Measurements from ENCODE around the gene MME. TPM values are rescaled to one million over a fixed set of nuclear protein-coding genes. Genes with fewer than 3 reads are reported as not detected.

The MME gene
- total RNA-seq, 1 donor from 2014 or later, result 0.91 TPM

DNA sequence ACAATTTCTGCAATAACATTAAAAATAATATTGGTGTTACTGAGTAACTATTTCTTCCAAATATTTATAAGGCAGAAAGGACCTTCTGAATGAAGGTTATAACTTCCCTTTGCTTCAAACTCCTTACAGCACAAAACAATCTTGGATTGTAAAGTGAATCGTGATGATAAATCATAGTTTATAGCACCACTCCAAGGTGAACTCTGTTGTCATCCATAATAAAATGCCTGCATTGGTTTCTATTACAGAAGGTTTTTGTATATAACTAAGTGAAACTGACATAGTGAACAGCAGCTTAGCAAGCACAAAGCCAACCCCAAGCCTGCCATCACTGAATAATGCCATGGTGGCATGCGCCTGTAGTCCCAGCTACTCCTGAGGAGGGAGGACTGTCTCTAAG lies 86.3 kb downstream of the MME start:
- H3K9me3 Mint-ChIP-seq, result peaks cover 6% of the 10 kb centered on the region
- DNase-seq (ENCODE audit: low read depth, low spot score), result no peak
- no peaks in the 10 kb centered on the region for H3K4me1 Mint-ChIP-seq
- no peaks in the 10 kb centered on the region for H3K36me3 Mint-ChIP-seq (ENCODE audit: low read depth)
- H3K4me3 Mint-ChIP-seq, result no peak overlapping the region
- no peak overlapping the region for H3K27ac Mint-ChIP-seq (ENCODE audit: unreplicated experiment)
- H3K27me3 Mint-ChIP-seq (ENCODE audit: low read depth), result no peaks in the 10 kb centered on the region
- TF ChIP-seq, protein P1, sequence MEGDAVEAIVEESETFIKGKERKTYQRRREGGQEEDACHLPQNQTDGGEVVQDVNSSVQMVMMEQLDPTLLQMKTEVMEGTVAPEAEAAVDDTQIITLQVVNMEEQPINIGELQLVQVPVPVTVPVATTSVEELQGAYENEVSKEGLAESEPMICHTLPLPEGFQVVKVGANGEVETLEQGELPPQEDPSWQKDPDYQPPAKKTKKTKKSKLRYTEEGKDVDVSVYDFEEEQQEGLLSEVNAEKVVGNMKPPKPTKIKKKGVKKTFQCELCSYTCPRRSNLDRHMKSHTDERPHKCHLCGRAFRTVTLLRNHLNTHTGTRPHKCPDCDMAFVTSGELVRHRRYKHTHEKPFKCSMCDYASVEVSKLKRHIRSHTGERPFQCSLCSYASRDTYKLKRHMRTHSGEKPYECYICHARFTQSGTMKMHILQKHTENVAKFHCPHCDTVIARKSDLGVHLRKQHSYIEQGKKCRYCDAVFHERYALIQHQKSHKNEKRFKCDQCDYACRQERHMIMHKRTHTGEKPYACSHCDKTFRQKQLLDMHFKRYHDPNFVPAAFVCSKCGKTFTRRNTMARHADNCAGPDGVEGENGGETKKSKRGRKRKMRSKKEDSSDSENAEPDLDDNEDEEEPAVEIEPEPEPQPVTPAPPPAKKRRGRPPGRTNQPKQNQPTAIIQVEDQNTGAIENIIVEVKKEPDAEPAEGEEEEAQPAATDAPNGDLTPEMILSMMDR (conservative IDR thresholded peaks at IDR 0.05), result no peak

DNA sequence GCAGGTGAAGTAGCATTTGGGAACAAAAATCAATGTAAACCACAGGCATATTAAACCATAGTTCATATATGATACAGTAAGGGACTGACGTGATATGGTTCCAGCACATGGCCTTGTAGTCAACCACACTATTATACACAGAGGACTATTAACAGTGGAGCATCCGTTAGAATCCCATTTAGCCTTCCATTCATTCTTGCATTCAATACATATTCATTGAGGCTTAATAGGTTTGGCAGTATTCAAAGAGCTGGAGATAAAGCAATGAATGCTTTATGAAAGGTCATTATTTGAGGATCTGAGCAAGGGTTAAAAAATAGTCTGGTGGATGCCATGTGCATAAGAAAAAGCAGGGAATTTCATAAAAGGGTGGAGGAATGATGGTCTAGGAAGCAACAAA lies 89.1 kb downstream of the MME start:
- Mint-ChIP-seq H3K4me1 (no peaks in the 10 kb centered on the region), H3K9me3 (peaks cover 8% of the 10 kb centered on the region), H3K4me3 (no peak overlapping the region)

GRCh38 chr3:155173771-155174170 lies 93.7 kb downstream of the MME start:
- Mint-ChIP-seq H3K4me3 (no peak overlapping the region), H3K36me3 (ENCODE audit: low read depth) (no peaks in the 10 kb centered on the region), H3K9me3 (peaks cover 8% of the 10 kb centered on the region), H3K4me1 (no peaks in the 10 kb centered on the region), H3K27ac (ENCODE audit: unreplicated experiment) (no peak overlapping the region), H3K27me3 (ENCODE audit: low read depth) (no peaks in the 10 kb centered on the region)
- DNase-seq (ENCODE audit: low read depth, low spot score), result no peak
- TF ChIP-seq, protein P1 (conservative IDR thresholded peaks at IDR 0.05), result no peak

More for the DNA sequence above, 89.1 kb downstream of the MME start:
- TF ChIP-seq, protein P1 (conservative IDR thresholded peaks at IDR 0.05), result no peak
- Mint-ChIP-seq H3K27ac (ENCODE audit: unreplicated experiment) (no peak overlapping the region), H3K27me3 (ENCODE audit: low read depth) (no peaks in the 10 kb centered on the region), H3K36me3 (ENCODE audit: low read depth) (no peaks in the 10 kb centered on the region)
- no peak for DNase-seq (ENCODE audit: low read depth, low spot score)

DNA sequence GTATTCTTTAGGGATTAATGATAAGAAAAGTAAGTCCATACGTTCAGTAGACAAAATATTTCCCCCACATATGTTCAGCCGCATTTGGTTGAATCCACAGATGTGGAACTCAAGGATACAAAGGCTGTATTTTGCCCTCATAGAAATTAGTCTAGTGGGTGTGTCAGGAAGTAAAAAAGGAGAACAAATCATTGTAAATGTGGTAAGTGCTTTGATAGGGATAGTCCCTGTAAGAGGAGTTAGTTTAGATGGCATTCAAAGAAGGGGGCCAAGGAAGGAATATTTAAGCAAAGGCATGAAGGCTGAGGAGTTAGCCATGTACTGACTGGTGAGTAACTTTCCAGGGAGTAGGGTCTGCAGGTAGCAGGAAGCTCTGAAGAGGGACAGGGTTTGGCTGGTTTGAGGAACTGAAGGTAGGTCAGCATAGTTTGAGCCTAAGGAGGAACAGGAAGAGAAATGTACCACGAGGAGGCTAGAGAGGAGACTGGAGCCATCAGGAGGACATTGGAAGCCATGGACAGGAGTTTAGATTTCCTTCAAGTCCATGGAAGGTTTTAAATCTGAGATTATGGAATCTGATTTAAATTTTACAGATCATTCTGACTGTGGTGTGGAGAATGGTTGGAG lies 98.8 kb downstream of the MME start:
- no peak overlapping the region for H3K4me3 Mint-ChIP-seq
- TF ChIP-seq, protein P1 (conservative IDR thresholded peaks at IDR 0.05), result no peak
- no peaks in the 10 kb centered on the region for H3K9me3 Mint-ChIP-seq
- no peaks in the 10 kb centered on the region for H3K36me3 Mint-ChIP-seq (ENCODE audit: low read depth)
- no peaks in the 10 kb centered on the region for H3K27me3 Mint-ChIP-seq (ENCODE audit: low read depth)
- no peaks in the 10 kb centered on the region for H3K4me1 Mint-ChIP-seq
- no peak for DNase-seq (ENCODE audit: low read depth, low spot score)
- H3K27ac Mint-ChIP-seq (ENCODE audit: unreplicated experiment), result no peak overlapping the region

GRCh38 chr3:155179437-155179827 lies 99.3 kb downstream of the MME start:
- Mint-ChIP-seq H3K4me1 (no peaks in the 10 kb centered on the region), H3K9me3 (no peaks in the 10 kb centered on the region)
- TF ChIP-seq, protein P1 (conservative IDR thresholded peaks at IDR 0.05), result no peak

More at GRCh38 chr3:155179437-155179827, 99.3 kb downstream of the MME start:
- no peak for DNase-seq (ENCODE audit: low read depth, low spot score)
- Mint-ChIP-seq H3K27me3 (ENCODE audit: low read depth) (no peaks in the 10 kb centered on the region), H3K4me3 (no peak overlapping the region), H3K27ac (ENCODE audit: unreplicated experiment) (no peak overlapping the region), H3K36me3 (ENCODE audit: low read depth) (no peaks in the 10 kb centered on the region)
